Measurements from ENCODE around the gene HDDC2.

DNA sequence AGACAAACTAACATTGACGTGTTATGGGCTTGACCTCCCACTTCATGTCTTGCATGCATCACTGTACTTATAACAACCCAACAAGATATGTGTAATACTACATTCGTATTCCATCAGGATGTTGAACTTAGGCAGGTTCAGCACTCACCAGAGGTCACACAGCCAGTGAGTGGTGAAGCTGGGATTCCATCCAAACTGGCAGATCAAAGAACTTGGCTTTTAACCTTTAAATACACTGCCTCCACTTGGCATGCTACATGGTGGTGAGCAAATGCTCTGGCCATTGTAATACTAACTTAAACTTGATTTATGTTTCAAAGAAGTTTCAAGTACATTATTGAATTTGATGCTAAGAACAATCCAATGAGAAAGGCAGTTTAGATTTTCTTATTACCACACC is 10.7 kb upstream of the HDDC2 start:
- TF ChIP-seq EZH2 (IDR thresholded peaks at IDR 0.05; ENCODE audit: low read depth, unreplicated experiment) (no peak), POLR2AphosphoS5 (IDR thresholded peaks at IDR 0.05; ENCODE audit: low read depth) (no peak), EZH2phosphoT487 (IDR thresholded peaks at IDR 0.05; ENCODE audit: unreplicated experiment) (no peak), JUNB (IDR thresholded peaks at IDR 0.05; ENCODE audit: unreplicated experiment) (no peak), CREB1 (CRISPR knock-in tag; IDR thresholded peaks at IDR 0.05; ENCODE audit: low read depth) (no peak), STAT1 (IDR thresholded peaks at IDR 0.05; ENCODE audit: unreplicated experiment) (no peak), NANOG (IDR thresholded peaks at IDR 0.05; ENCODE audit: borderline replicate concordance) (no peak)
- TF ChIP-seq, protein P1, sequence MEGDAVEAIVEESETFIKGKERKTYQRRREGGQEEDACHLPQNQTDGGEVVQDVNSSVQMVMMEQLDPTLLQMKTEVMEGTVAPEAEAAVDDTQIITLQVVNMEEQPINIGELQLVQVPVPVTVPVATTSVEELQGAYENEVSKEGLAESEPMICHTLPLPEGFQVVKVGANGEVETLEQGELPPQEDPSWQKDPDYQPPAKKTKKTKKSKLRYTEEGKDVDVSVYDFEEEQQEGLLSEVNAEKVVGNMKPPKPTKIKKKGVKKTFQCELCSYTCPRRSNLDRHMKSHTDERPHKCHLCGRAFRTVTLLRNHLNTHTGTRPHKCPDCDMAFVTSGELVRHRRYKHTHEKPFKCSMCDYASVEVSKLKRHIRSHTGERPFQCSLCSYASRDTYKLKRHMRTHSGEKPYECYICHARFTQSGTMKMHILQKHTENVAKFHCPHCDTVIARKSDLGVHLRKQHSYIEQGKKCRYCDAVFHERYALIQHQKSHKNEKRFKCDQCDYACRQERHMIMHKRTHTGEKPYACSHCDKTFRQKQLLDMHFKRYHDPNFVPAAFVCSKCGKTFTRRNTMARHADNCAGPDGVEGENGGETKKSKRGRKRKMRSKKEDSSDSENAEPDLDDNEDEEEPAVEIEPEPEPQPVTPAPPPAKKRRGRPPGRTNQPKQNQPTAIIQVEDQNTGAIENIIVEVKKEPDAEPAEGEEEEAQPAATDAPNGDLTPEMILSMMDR (conservative IDR thresholded peaks at IDR 0.05; ENCODE audit: low read depth in 2 of 2), result no peak
- TF ChIP-seq, protein P2, sequence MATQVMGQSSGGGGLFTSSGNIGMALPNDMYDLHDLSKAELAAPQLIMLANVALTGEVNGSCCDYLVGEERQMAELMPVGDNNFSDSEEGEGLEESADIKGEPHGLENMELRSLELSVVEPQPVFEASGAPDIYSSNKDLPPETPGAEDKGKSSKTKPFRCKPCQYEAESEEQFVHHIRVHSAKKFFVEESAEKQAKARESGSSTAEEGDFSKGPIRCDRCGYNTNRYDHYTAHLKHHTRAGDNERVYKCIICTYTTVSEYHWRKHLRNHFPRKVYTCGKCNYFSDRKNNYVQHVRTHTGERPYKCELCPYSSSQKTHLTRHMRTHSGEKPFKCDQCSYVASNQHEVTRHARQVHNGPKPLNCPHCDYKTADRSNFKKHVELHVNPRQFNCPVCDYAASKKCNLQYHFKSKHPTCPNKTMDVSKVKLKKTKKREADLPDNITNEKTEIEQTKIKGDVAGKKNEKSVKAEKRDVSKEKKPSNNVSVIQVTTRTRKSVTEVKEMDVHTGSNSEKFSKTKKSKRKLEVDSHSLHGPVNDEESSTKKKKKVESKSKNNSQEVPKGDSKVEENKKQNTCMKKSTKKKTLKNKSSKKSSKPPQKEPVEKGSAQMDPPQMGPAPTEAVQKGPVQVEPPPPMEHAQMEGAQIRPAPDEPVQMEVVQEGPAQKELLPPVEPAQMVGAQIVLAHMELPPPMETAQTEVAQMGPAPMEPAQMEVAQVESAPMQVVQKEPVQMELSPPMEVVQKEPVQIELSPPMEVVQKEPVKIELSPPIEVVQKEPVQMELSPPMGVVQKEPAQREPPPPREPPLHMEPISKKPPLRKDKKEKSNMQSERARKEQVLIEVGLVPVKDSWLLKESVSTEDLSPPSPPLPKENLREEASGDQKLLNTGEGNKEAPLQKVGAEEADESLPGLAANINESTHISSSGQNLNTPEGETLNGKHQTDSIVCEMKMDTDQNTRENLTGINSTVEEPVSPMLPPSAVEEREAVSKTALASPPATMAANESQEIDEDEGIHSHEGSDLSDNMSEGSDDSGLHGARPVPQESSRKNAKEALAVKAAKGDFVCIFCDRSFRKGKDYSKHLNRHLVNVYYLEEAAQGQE (IDR thresholded peaks at IDR 0.05; ENCODE audit: unreplicated experiment), result no peak
- TF ChIP-seq, protein P3, sequence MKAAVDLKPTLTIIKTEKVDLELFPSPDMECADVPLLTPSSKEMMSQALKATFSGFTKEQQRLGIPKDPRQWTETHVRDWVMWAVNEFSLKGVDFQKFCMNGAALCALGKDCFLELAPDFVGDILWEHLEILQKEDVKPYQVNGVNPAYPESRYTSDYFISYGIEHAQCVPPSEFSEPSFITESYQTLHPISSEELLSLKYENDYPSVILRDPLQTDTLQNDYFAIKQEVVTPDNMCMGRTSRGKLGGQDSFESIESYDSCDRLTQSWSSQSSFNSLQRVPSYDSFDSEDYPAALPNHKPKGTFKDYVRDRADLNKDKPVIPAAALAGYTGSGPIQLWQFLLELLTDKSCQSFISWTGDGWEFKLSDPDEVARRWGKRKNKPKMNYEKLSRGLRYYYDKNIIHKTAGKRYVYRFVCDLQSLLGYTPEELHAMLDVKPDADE (IDR thresholded peaks at IDR 0.05), result no peak
